GM12878 (cell line): ENCODE results near the gene ZNF804B. TPM values are rescaled to one million over a fixed set of nuclear protein-coding genes. Genes with fewer than 3 reads are reported as not detected.

ENCODE experiments used
- ATAC-seq: fragments of 200-7000 bp; cut with Tn5 transposase; 3 replicates; pipeline ENCODE4 v1.9.1; 2020; ENCODE audit warnings: mild to moderate bottlenecking, moderate library complexity
- BruUV-seq: library from RNA; stranded (reverse); fragments of 400-500 nt; replicated peaks from 2 replicates; lab custom pipeline; 2021; lab: Mats Ljungman, UMichigan
- CTCF ChIA-PET: fragments of 300-600 bp; sonication (Branson Sonifier 250); formaldehyde crosslinking; extraction: SDS; loops from one replicate; lab custom pipeline; 2021; ENCODE audit warnings: inconsistent platforms; lab: Yijun Ruan, JAX
- POLR2A ChIA-PET: fragments of 350-600 bp; formaldehyde crosslinking; extraction: SDS; loops from one replicate; lab custom pipeline; 2021; ENCODE audit warnings: inconsistent platforms; lab: Charles Lee
- RAD21 ChIA-PET: fragments of 300-600 bp; sonication (Branson Sonifier 250); formaldehyde crosslinking; loops from one replicate; lab custom pipeline; 2023; ENCODE audit warnings: antibody characterized with exemption; ENCODE audit not compliant: unreplicated experiment; lab: Charles Lee
- SMC1A ChIA-PET: fragments of 300-600 bp; sonication (Branson Sonifier 250); formaldehyde crosslinking; loops from one replicate; lab custom pipeline; 2023; ENCODE audit not compliant: unreplicated experiment, uncharacterized antibody; lab: Charles Lee
- DNase-seq: peaks from one replicate; pipeline ENCODE4 v3.0.0-alpha.2; 2011; ENCODE audit warnings: low read depth, low spot score
- FAIRE-seq: peaks from 3 replicates; lab custom pipeline; 2011; peaks lifted over from hg19 to GRCh38; lab: Jason Lieb, UNC
- H2AFZ ChIP-seq: 2 replicates; pipeline ENCODE4 v1.6.0; 2011; ENCODE audit warnings: low read depth, low read length, control low read depth; ENCODE audit not compliant: control insufficient read depth
- H3K27ac ChIP-seq: 2 replicates; pipeline ENCODE4 v1.5.1; 2011; ENCODE audit warnings: control low read depth; ENCODE audit not compliant: control insufficient read depth, insufficient read depth
- H3K27me3 ChIP-seq, 2 experiments: replicated peaks in 1 of 2; 2 replicates each; pipeline versions ENCODE4 v1.6.0 to v1.6.1; 2011; ENCODE audit warnings: low read length in 1 of 2; ENCODE audit not compliant: control insufficient read depth in 2 of 2, insufficient read depth in 2 of 2
- H3K36me3 ChIP-seq, 2 experiments: 2 replicates each; pipeline ENCODE4 v1.5.1; 2011; ENCODE audit warnings: low read length in 1 of 2; ENCODE audit not compliant: control insufficient read depth in 2 of 2, insufficient read depth in 2 of 2
- H3K4me1 ChIP-seq: 2 replicates; pipeline ENCODE4 v1.6.1; 2011; ENCODE audit warnings: mild to moderate bottlenecking, low read length, moderate library complexity, mixed read lengths; ENCODE audit not compliant: control insufficient read depth, insufficient read depth
- H3K4me2 ChIP-seq: 2 replicates; pipeline ENCODE4 v1.6.0; 2011; ENCODE audit warnings: control low read depth; ENCODE audit not compliant: control insufficient read depth, insufficient read depth
- H3K4me3 ChIP-seq: fragments of 200-600 bp; sonication (generic); 2 replicates; pipeline ENCODE4 v1.5.1; 2016
- H3K79me2 ChIP-seq: 2 replicates; pipeline ENCODE4 v1.6.0; 2011; ENCODE audit warnings: low read length; ENCODE audit not compliant: control insufficient read depth, insufficient read depth
- H3K9ac ChIP-seq: 2 replicates; pipeline ENCODE4 v1.8.0; 2011; ENCODE audit warnings: low read length, control low read depth, mixed read lengths; ENCODE audit not compliant: control insufficient read depth, insufficient read depth
- H3K9me3 ChIP-seq: replicated peaks from 3 replicates; pipeline ENCODE4 v1.5.1; 2011; ENCODE audit warnings: mild to moderate bottlenecking, low read length; ENCODE audit not compliant: control insufficient read depth, insufficient read depth
- H4K20me1 ChIP-seq: 2 replicates; pipeline ENCODE4 v1.6.0; 2011; ENCODE audit not compliant: control insufficient read depth, insufficient read depth
- BCL3 ChIP-seq: IDR thresholded peaks from 2 replicates; pipeline ENCODE4 v1.6.1; 2011; ENCODE audit warnings: borderline replicate concordance, low read depth, mild to moderate bottlenecking, moderate library complexity, low read length; ENCODE audit not compliant: insufficient read depth, poor library complexity, severe bottlenecking
- CEBPB ChIP-seq, 2 experiments: fragments of 150-350 bp in 1 of 2; IDR thresholded peaks; 2 replicates each; pipeline ENCODE4 v1.6.1; 2012 to 2014; ENCODE audit warnings: low read depth in 2 of 2, low read length in 2 of 2, borderline replicate concordance in 1 of 2, inconsistent platforms in 1 of 2
- EED ChIP-seq: sonication (generic); IDR thresholded peaks from 2 replicates; pipeline ENCODE4 v1.6.1; 2016; ENCODE audit warnings: antibody characterized with exemption, low read depth
- FOXK2 ChIP-seq: fragments of 450-650 bp; IDR thresholded peaks from 2 replicates; pipeline ENCODE4 v1.6.1; 2017; ENCODE audit warnings: mild to moderate bottlenecking, moderate library complexity
- IRF4 ChIP-seq: IDR thresholded peaks from 2 replicates; pipeline ENCODE4 v1.6.1; 2011; ENCODE audit warnings: low read depth, low read length
- KLF5 ChIP-seq: fragments of 450-650 bp; IDR thresholded peaks from 2 replicates; pipeline ENCODE4 v1.6.1; 2014; ENCODE audit warnings: mild to moderate bottlenecking; ENCODE audit not compliant: partially characterized antibody
- MEF2A ChIP-seq: IDR thresholded peaks from 2 replicates; pipeline ENCODE4 v1.6.1; 2011; ENCODE audit warnings: low read depth, mild to moderate bottlenecking, low read length, moderate library complexity; ENCODE audit not compliant: insufficient read depth
- MEF2B ChIP-seq: fragments of 450-650 bp; IDR thresholded peaks from 2 replicates; pipeline ENCODE4 v1.6.1; 2018; ENCODE audit warnings: mild to moderate bottlenecking, moderate library complexity; ENCODE audit not compliant: partially characterized antibody, poor library complexity, severe bottlenecking
- MTA3 ChIP-seq: IDR thresholded peaks from 2 replicates; pipeline ENCODE4 v1.6.1; 2012; ENCODE audit warnings: low read length, inconsistent platforms, borderline replicate concordance
- SREBF1 ChIP-seq: IDR thresholded peaks from 2 replicates; pipeline ENCODE4 v1.6.1; 2012; ENCODE audit warnings: mild to moderate bottlenecking, low read length
- WRNIP1 ChIP-seq: IDR thresholded peaks from 2 replicates; pipeline ENCODE4 v1.6.1; 2011; ENCODE audit warnings: low read depth, low read length, improper control_type of control experiment, borderline replicate concordance
- ZNF24 ChIP-seq: fragments of 450-650 bp; IDR thresholded peaks from 2 replicates; pipeline ENCODE4 v1.6.1; 2017; ENCODE audit warnings: antibody characterized with exemption, mild to moderate bottlenecking
- WGBS: methylation state at CpG from one replicate; pipeline ENCODE4 v1.1.6; 2016; ENCODE audit warnings: low lambda C conversion rate; ENCODE audit not compliant: insufficient replicate concordance, insufficient coverage; ENCODE audit errors: missing lambda C conversion rate; 5-methylcytosine and 5-hydroxymethylcytosine counted together
- in situ Hi-C: fragments of 300-500 bp; cut with MboI; formaldehyde crosslinking; loops from 9 replicates; pipeline ENCODE4 v1.14.3; 2018; ENCODE audit warnings: mixed read lengths
- intact Hi-C: fragments of 100-400 bp; cut with micrococcal nuclease; formaldehyde crosslinking; loops from one replicate; pipeline ENCODE4 v1.14.2; 2022; ENCODE audit not compliant: unreplicated experiment
- polyA plus RNA-seq, 11 experiments: library from polyadenylated mRNA; depleted of rRNA in 4 of 11; unstranded in 6 of 11; stranded (reverse) in 5 of 11; fragments of >200 nt; fragmentation: Nextera tagmentation in 4 of 11; fragmentation: Illumina TruSeq in 1 of 11; extraction: Ambion mirVana in 4 of 11; extraction: Trizol in 1 of 11; gene quantifications; 1 replicate in 1 of 11; 2 replicates in 10 of 11; pipeline versions ENCODE4 v1.2.1 to v1.2.3, GENCODE V29; 2011 to 2016; ENCODE audit warnings: inconsistent platforms in 2 of 11, missing spikeins in 2 of 11, low read depth in 1 of 11
- total RNA-seq, 4 experiments: library from RNA; depleted of rRNA in 3 of 4; stranded (reverse); fragments of >200 nt in 3 of 4; fragmentation: Illumina TruSeq in 1 of 4; extraction: Trizol in 1 of 4; gene quantifications; 2 replicates each; pipeline versions ENCODE4 v1.2.1 to v1.2.3, GENCODE V29; 2013 to 2021

ZNF804B gene
- total and polyA plus RNA-seq, 10 of the 15 experiments (the other 5 are each of a cell fraction or from before 2014, with no cell fraction given), result not detected

- Histone ChIP-seq H4K20me1 (no peaks in the 10 kb centered on the region), H3K9ac (no peak overlapping the region), H3K4me2 (no peak overlapping the region), H2AFZ (no peak overlapping the region), H3K27ac (no peak overlapping the region), H3K4me1 (no peaks in the 10 kb centered on the region), H3K9me3 (no peaks in the 10 kb centered on the region), H3K36me3 (no peaks in the 10 kb centered on the region), H3K4me3 (no peak overlapping the region), H3K27me3 (no peaks in the 10 kb centered on the region; a peak in 1 of 4 replicates), H3K79me2 (no peaks in the 10 kb centered on the region)
- intact Hi-C loops, result no loop called here
- SMC1A ChIA-PET, result no interaction called here
- in situ Hi-C loops, result no loop called here
- no TSS peak for BruUV-seq
- CTCF ChIA-PET, result no interaction called here
- RAD21 ChIA-PET, result no interaction called here
- DNase-seq (no peak), FAIRE-seq (no peak), ATAC-seq (no peak)
- TF ChIP-seq MEF2B, result no peak
- POLR2A ChIA-PET, result no interaction called here
Observed at GRCh38 chr7:88818552-88818951, 59.1 kb downstream of the ZNF804B start.

- Histone ChIP-seq H3K36me3 (no peaks in the 10 kb centered on the region), H3K4me1 (no peaks in the 10 kb centered on the region), H3K9me3 (no peaks in the 10 kb centered on the region), H4K20me1 (no peaks in the 10 kb centered on the region), H3K4me2 (no peak overlapping the region), H3K79me2 (no peaks in the 10 kb centered on the region), H3K27me3 (no peaks in the 10 kb centered on the region), H3K27ac (no peak overlapping the region), H2AFZ (no peak overlapping the region), H3K4me3 (no peak overlapping the region), H3K9ac (no peak overlapping the region)
- CTCF ChIA-PET, result interaction anchor here (1.0 kb wide), 1 partner anchor 9 kb away, joined by 3 read pairs; no protein-coding TSS in a partner anchor
- no TSS peak for BruUV-seq
- ATAC-seq (peak; percentile 77), FAIRE-seq (no peak), DNase-seq (no peak)
- POLR2A ChIA-PET, result no interaction called here
- intact Hi-C loops, result no loop called here
- 41% methylated on average over 3 of the region's 3 CpGs for WGBS
- in situ Hi-C loops, result loop anchor here (10.0 to 25.0 kb wide), 2 partner anchors 261 to 589 kb away; no protein-coding TSS in a partner anchor
- RAD21 ChIA-PET, result interaction anchor here (0.9 kb wide), 1 partner anchor 9 kb away, joined by 3 read pairs; no protein-coding TSS in a partner anchor
- SMC1A ChIA-PET, result no interaction called here
- TF ChIP-seq MTA3, result no peak
- TF ChIP-seq CEBPB (IDR thresholded peaks at IDR 0.05; ENCODE audit: borderline replicate concordance in 1 of 2, low read depth in 2 of 2, low read length in 2 of 2), result no peak
- no peak for TF ChIP-seq ZNF24
- TF ChIP-seq BCL3, result no peak
- TF ChIP-seq WRNIP1, result no peak
- no peak for TF ChIP-seq EED
- no peak for TF ChIP-seq FOXK2
- TF ChIP-seq MEF2A, result no peak
- no peak for TF ChIP-seq KLF5
- TF ChIP-seq SREBF1, result no peak
- no peak for TF ChIP-seq IRF4
Observed at GRCh38 chr7:88826222-88826621, 66.7 kb downstream of the ZNF804B start.
